AG08395 (cell line): ENCODE results near the gene ZNF32.

Source experiments
- DNase-seq: peaks from one replicate; pipeline ENCODE4 v3.0.0; 2012; ENCODE audit warnings: mixed read lengths, low spot score

The ZNF32 gene

DNA sequence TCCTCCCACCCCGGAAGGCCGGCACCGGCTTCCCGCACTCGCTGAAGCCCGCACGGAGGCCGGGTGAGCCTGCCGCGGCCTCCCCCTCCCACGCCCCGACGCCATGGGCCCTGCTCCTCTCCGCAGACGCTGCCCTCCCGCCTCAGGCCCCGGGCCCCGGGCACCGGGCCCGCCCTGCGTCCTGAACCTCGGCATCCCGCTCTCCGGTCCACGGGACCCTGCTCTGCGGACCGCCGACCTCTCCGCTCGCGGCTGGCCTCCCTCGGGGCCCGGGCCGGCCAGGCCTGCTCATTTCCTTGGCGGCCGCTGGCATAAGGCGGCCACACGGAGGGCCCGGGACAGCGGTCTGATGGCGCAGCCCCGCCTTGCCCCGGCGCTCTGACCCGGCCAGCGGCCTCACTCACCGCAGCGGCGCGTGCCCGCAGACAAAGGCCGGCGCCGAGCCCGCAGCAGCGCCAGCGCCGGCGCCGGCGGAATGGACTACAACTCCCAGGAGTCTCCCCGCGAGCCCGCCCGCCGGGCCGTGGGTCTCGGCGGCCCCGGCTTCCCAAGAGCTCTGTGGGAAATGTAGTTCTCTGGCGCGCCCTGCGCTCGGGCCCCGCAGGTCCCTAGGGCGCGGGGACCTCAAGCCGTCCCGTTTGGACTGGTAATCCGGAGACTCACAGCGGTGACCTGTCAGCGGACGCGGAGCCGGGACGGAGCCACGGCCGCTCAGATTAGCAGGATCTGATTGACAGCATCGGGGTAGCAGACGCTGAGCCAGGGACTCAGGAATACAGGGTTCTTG lies at the start of gene ZNF32:
ZNF32 (minus strand) TSS at position 484 of the 787 bp plus-strand sequence. CDS start 2,748 bp downstream, outside the sequence.
- peak; percentile 94 for DNase-seq

GRCh38 chr10:43698156-43698555 lies 49.5 kb upstream of the ZNF32 start:
- no peak for DNase-seq

- DNase-seq: no peak
These were observed 48.3 kb upstream of the ZNF32 start for GRCh38 chr10:43696909-43697483.

GRCh38 chr10:43695730-43696129 lies 47.0 kb upstream of the ZNF32 start:
- DNase-seq: no peak

DNA sequence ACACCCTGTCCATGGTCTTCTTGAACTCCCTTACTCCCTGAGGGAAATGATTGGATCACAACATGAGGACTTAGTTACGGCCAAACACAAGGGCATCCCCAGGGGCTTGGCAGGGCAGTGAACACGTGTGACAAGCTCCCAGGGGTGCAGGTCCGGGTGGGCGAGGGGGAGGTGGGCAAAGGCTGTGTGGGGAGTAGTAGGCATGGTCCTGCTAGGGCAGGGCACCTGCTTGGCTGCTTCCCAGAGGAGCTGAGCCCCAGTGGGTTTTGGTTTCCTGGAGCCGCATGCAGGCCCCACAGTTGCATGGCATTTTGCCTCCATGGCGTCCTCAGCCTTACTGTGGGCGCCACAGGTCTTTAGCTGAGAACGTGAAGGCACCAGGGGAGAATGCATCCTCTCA lies 46.6 kb upstream of the ZNF32 start:
- DNase-seq: no peak

GRCh38 chr10:43694526-43694925 lies 45.8 kb upstream of the ZNF32 start:
- DNase-seq: no peak

DNA sequence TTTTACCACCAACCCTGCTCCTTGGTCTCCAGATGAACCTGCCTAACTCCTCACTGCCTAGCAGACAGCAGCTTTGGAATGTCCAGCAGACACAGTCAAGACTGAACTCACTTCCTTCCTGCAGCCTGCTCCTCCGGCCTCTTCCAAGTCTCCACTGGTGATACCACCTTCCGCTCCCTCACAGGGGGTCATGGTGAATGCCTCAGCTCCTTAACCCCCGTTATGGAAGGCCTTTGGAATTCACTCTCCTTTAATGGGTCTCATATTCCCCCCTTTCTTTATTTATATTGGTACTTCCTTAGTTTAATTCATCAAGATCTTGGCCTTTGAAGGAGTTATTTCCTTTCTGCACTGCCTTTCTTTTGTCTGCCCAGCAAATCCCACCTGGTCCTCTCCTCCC lies 44.9 kb upstream of the ZNF32 start:
- DNase-seq: no peak

GRCh38 chr10:43692051-43692825 lies 43.6 kb upstream of the ZNF32 start:
- DNase-seq: peak; percentile 68

- DNase-seq: peak; percentile 50
These were observed 42.8 kb upstream of the ZNF32 start for GRCh38 chr10:43691485-43691884.

DNA sequence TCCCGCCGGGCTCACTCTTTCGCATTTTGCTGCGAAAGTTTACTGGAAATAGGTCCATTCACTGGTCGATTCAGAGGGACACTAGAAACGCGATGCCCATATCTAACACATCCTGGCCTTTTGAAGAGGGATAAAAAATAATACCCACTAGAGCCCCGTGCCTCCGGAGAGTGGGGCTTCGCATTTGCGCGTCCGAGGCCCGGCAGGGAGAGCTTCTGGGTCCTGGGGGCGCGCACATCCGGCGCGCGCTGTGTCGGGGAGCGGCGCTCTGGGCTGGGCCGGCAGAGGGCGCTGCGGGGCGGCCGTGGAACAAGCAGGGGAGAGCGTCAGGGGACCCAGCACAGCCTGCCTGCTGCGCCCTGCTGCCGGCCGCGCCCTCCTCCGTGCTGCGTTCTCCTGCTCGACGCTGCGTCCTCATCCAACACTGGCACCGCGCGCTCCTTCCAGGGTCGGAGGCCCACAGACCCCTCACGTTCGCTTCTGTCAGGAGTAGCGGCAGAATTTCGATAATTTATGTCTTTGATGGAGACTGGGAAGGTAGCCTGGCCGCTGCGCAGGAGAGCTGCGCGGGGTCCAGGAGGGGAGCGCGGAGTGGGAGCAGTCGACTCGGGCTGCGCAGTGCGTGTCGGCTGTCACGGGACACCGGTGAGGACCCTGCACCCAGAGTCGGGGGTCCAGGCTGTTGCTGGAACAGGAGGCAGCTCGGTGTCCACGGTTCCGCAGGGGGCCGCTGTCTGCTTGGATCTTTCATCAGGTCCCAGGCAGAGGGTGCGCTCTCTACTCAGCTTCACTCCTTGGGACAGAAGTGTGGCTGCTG lies 41.5 kb upstream of the ZNF32 start:
- DNase-seq: peak; percentile 90

- DNase-seq: peak; percentile 50
These were observed 40.9 kb upstream of the ZNF32 start for GRCh38 chr10:43689618-43689954.

DNA sequence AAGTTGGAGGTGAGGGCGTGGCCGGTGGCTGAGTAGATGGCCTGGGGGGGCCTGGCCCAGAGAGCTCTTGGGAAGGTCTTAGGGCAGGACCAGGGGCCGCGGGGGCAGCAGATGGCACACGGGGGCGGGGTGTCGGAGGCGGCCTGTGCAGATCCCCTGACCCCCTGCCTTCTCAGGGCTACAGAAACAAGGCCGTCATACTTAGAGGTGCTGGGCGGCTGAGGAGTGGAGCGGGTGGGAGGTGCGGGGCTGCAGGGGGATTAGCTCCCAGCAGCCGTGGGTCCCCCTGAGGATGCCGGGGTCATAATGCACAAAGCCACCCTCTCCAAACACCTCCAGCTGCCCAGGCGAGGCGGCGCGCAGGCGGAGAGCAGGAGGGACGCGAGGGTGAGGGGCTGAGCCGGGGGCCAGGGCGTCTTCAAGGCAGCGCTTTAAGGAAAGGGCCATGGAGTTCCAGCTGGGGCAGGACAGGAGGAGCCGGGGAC lies 40.4 kb upstream of the ZNF32 start:
- no peak for DNase-seq

GRCh38 chr10:43688348-43688892 lies 39.7 kb upstream of the ZNF32 start:
- no peak for DNase-seq

GRCh38 chr10:43687373-43687772 lies 38.7 kb upstream of the ZNF32 start:
- DNase-seq: no peak

GRCh38 chr10:43686414-43686813 lies 37.7 kb upstream of the ZNF32 start:
- DNase-seq: no peak

- DNase-seq: no peak
These were observed 37.1 kb upstream of the ZNF32 start for GRCh38 chr10:43685744-43686143.

- no peak for DNase-seq
These were observed 35.5 kb upstream of the ZNF32 start for GRCh38 chr10:43684292-43684559.

DNA sequence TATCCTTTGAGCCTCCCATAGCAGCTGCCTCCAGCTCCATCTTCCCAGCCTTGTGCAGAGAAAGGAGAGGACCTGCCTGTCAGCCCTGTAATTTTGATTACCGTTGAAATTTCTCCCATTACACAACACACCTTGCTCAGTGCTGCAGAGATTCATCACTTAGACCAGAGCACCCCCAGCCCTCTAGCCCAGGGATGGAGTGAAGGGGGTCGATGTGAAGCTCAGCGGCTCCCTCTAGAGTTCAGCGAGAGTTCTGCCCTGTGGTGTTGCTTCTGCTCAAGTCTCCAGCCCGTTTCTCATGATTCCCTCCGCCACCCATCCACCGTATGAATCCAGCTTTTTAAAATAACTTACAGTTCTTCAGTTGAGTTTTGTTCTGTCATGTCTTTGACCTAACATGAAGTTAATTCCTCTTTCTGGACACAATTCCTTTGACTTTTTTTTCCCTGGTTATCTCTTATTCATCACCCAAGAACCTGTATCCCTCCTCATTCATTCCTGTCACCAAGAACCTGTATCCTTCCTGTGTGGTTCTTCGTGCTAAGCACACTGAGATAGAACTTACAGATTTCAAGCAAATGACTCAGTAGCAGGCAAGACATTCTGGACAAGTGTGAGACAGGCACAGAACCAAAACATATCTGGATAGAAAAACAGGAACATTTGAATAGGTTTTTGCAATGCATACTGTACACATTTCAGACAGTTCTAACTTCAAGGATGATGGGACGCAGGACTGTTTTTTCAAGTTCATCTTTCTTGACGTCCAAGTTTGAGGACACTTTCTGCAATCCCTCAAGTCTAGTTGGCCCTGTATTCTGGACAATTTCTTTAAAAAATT lies 35.0 kb upstream of the ZNF32 start:
- no peak for DNase-seq

DNA sequence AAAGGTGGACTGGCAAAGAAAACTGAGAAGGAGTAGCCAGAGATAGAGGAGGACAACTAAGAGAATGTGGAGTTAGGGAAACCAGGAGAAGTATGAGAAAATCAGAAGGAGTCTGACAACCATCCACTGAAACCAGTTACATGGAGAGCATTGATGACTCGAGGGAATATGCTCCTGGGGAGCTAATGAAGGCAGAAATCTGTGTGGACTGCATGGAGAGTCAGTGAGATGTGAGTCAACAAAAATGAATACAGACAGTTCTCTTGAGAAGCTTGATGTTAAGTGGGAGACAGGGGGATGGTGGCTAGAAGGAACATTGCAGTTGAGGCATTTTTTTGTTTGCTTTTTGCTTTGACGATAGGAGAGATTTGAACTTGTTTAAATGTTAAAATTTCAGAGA lies 34.3 kb upstream of the ZNF32 start:
- DNase-seq: peak; percentile 63

DNA sequence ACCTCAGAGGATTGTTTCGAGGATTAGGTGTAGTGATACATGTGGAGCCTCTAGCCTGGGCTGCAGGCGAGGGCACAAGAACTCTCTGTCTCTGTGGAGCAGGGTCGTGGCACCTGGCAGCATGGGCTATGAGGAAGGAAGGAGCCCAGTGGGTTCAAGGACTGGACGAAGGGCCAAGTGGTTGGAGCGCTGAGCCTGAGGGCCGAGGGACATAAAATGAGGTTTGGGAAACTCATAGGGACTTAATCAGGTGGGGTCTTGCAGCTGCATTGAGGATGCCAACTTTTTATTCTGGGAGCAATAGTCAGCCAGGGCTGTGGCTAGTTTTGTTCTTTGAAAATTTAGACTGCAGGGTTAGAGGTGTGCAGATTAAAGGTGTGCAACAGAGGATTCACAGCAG lies 33.0 kb upstream of the ZNF32 start:
- DNase-seq: no peak

- DNase-seq: no peak
These were observed 32.5 kb upstream of the ZNF32 start for GRCh38 chr10:43681220-43681619.
